Measurements from ENCODE around the gene TCTN2.
A peak's percentile ranks its signal among the peaks of the same experiment; 100 is the strongest.

The TCTN2 gene

GRCh38 chr12:123744836-123745235 lies 73.9 kb downstream of the TCTN2 start:
- in situ Hi-C loops (cut with HindIII; ENCODE audit: low pct_ligation_motif_present, low sequenced_read_pairs) = no loop called here
- peak; percentile 31 for TF ChIP-seq CTCF (IDR thresholded peaks at IDR 0.05; ENCODE audit: low read depth, low read length, missing control alignments)

GRCh38 chr12:123747309-123747708 lies 76.4 kb downstream of the TCTN2 start:
- H3K27ac ChIP-seq = no peak overlapping the region
- H3K4me3 ChIP-seq (ENCODE audit: low read depth, low read length) = no peak overlapping the region
- in situ Hi-C loops (cut with HindIII; ENCODE audit: low pct_ligation_motif_present, low sequenced_read_pairs) = no loop called here
- DNase-seq = no peak
- H3K36me3 ChIP-seq (replicated peaks) = peaks cover 35% of the 10 kb centered on the region
- H3K27me3 ChIP-seq (replicated peaks) = no peaks in the 10 kb centered on the region
- no peak for TF ChIP-seq CTCF (IDR thresholded peaks at IDR 0.05; ENCODE audit: low read depth, low read length, missing control alignments)

More at GRCh38 chr12:123744836-123745235, 73.9 kb downstream of the TCTN2 start:
- no peak for DNase-seq
- Histone ChIP-seq H3K36me3 (replicated peaks) (peaks cover 32% of the 10 kb centered on the region), H3K27ac (no peak overlapping the region), H3K4me3 (ENCODE audit: low read depth, low read length) (no peak overlapping the region), H3K27me3 (replicated peaks) (no peaks in the 10 kb centered on the region)

- no peak for DNase-seq
- Histone ChIP-seq H3K36me3 (replicated peaks) (peaks cover 30% of the 10 kb centered on the region), H3K27ac (no peak overlapping the region), H3K27me3 (replicated peaks) (no peaks in the 10 kb centered on the region), H3K4me3 (ENCODE audit: low read depth, low read length) (no peak overlapping the region)
- in situ Hi-C loops (cut with HindIII; ENCODE audit: low pct_ligation_motif_present, low sequenced_read_pairs) = no loop called here
- TF ChIP-seq CTCF (IDR thresholded peaks at IDR 0.05; ENCODE audit: low read depth, low read length, missing control alignments) = no peak
Observed at GRCh38 chr12:123748161-123748560, 77.2 kb downstream of the TCTN2 start.

- in situ Hi-C loops (cut with HindIII; ENCODE audit: low pct_ligation_motif_present, low sequenced_read_pairs) = no loop called here
- peaks cover 29% of the 10 kb centered on the region for H3K36me3 ChIP-seq (replicated peaks)
- peak; percentile 47 for DNase-seq
- no peak overlapping the region for H3K27ac ChIP-seq
- no peak overlapping the region for H3K4me3 ChIP-seq (ENCODE audit: low read depth, low read length)
- no peaks in the 10 kb centered on the region for H3K27me3 ChIP-seq (replicated peaks)
- TF ChIP-seq CTCF (IDR thresholded peaks at IDR 0.05; ENCODE audit: low read depth, low read length, missing control alignments) = no peak
Observed at GRCh38 chr12:123748661-123749060, 77.7 kb downstream of the TCTN2 start.

- Histone ChIP-seq H3K4me3 (ENCODE audit: low read depth, low read length) (no peak overlapping the region), H3K27me3 (replicated peaks) (no peaks in the 10 kb centered on the region), H3K27ac (no peak overlapping the region), H3K36me3 (replicated peaks) (peaks cover 24% of the 10 kb centered on the region)
- TF ChIP-seq CTCF (IDR thresholded peaks at IDR 0.05; ENCODE audit: low read depth, low read length, missing control alignments) = no peak
- DNase-seq = no peak
- in situ Hi-C loops (cut with HindIII; ENCODE audit: low pct_ligation_motif_present, low sequenced_read_pairs) = no loop called here
Observed at GRCh38 chr12:123749355-123749754, 78.4 kb downstream of the TCTN2 start.

- Histone ChIP-seq H3K4me3 (ENCODE audit: low read depth, low read length) (no peak overlapping the region), H3K27ac (no peak overlapping the region), H3K36me3 (replicated peaks) (peaks cover 19% of the 10 kb centered on the region), H3K27me3 (replicated peaks) (no peaks in the 10 kb centered on the region)
- no peak for TF ChIP-seq CTCF (IDR thresholded peaks at IDR 0.05; ENCODE audit: low read depth, low read length, missing control alignments)
- DNase-seq = no peak
- in situ Hi-C loops (cut with HindIII; ENCODE audit: low pct_ligation_motif_present, low sequenced_read_pairs) = no loop called here
Observed at GRCh38 chr12:123750159-123750656, 79.3 kb downstream of the TCTN2 start.
